ENCODE results near the gene PCBP2. TPM values are rescaled to one million over a fixed set of nuclear protein-coding genes. Genes with fewer than 3 reads are reported as not detected.

The PCBP2 gene
- total and polyA plus RNA-seq, 9 donors, result 206 to 664 (median 583) TPM

DNA sequence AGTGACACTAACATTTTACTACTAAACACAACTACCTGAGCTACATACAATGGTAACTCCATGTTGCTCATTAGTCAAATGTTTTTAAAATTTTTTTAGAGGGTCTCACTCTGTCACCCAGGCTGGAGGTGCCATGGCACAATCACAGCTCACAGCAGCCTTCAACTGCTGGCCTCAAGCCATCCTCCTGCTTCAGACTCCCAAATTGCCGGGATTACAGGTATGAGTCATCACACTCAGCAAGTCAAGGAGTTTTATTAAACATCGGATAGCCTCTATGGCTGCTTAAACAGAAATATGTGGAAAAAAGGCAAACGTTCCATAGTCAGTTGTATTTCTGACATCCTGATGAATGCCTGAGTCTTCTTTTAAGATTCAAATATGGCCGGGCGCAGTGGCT, 66.5 kb downstream of the PCBP2 start:
- H3K27me3 ChIP-seq (ENCODE audit: control insufficient read depth, insufficient read depth, low read length), result no peaks in the 10 kb centered on the region
- no peaks in the 10 kb centered on the region for H3K4me1 ChIP-seq (ENCODE audit: control insufficient read depth, insufficient read depth, low read length)
- DNase-seq, result no peak

DNA sequence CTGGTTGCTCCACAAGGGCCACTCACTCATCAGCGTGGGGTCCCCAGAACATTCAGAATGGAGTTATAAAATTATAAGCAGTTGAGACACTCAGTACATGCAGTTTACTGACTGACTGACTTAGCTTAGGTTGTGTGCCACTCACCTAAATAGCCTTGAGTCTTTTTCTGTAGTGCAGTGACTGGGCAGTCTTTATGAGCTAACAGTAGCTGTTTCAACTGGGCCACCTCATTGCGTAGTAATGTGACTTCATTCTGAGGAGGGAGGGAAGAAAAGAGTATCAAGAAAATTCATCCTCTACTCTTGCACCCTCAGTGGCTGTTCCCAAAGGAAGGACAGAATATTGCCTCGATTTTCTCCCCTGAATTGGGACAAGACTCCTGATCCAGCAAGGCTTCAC, 71.2 kb downstream of the PCBP2 start:
- Histone ChIP-seq H3K4me3 (ENCODE audit: low read length) (no peak overlapping the region), H3K36me3 (ENCODE audit: control insufficient read depth, insufficient read depth, low read length) (peaks cover 57% of the 10 kb centered on the region)

More for the DNA sequence above, 66.5 kb downstream of the PCBP2 start:
- H3K4me3 ChIP-seq (ENCODE audit: low read length), result no peak overlapping the region
- no peaks in the 10 kb centered on the region for H3K9me3 ChIP-seq (replicated peaks; ENCODE audit: control insufficient read depth, low read depth, low read length)
- H3K36me3 ChIP-seq (ENCODE audit: control insufficient read depth, insufficient read depth, low read length), result peaks cover 71% of the 10 kb centered on the region
- no peak overlapping the region for H3K27ac ChIP-seq (ENCODE audit: low read length)
- WGBS (ENCODE audit: insufficient coverage), result 89% methylated on average over 5 of the region's 5 CpGs

GRCh38 chr12:53524476-53524875, 72.6 kb downstream of the PCBP2 start:
- 94% methylated on average over 7 of the region's 13 CpGs for WGBS (ENCODE audit: insufficient coverage)
- Histone ChIP-seq H3K4me3 (ENCODE audit: low read length) (no peak overlapping the region), H3K36me3 (ENCODE audit: control insufficient read depth, insufficient read depth, low read length) (peaks cover 52% of the 10 kb centered on the region), H3K4me1 (ENCODE audit: control insufficient read depth, insufficient read depth, low read length) (no peaks in the 10 kb centered on the region), H3K9me3 (replicated peaks; ENCODE audit: control insufficient read depth, low read depth, low read length) (no peaks in the 10 kb centered on the region), H3K27me3 (ENCODE audit: control insufficient read depth, insufficient read depth, low read length) (no peaks in the 10 kb centered on the region), H3K27ac (ENCODE audit: low read length) (no peak overlapping the region)
- no peak for DNase-seq

More for the DNA sequence above, 71.2 kb downstream of the PCBP2 start:
- Histone ChIP-seq H3K27ac (ENCODE audit: low read length) (no peak overlapping the region), H3K27me3 (ENCODE audit: control insufficient read depth, insufficient read depth, low read length) (no peaks in the 10 kb centered on the region), H3K9me3 (replicated peaks; ENCODE audit: control insufficient read depth, low read depth, low read length) (no peaks in the 10 kb centered on the region), H3K4me1 (ENCODE audit: control insufficient read depth, insufficient read depth, low read length) (no peaks in the 10 kb centered on the region)
- WGBS (ENCODE audit: insufficient coverage), result no CpG with 5 or more reads among the region's 3 CpGs
- no peak for DNase-seq

DNA sequence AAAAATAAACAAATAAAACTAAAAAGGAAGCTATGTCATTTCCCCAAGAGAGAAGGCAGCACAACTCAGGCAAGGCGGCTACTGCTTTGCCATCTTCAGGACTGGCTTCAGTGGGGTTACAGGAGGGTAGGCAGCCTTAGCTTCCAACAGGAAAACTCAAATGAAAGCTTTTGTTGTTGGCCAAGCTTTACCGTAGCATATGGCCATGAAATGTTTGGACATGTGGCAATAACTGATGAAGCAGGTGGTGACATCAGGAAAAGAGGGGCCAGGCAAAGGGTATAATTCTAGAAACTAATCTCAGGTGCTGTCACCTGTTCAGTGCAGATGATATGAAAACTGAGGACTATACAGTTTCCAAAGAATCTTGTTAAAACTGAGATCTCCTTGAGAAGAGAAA, 78.2 kb downstream of the PCBP2 start:
- Histone ChIP-seq H3K4me1 (ENCODE audit: control insufficient read depth, insufficient read depth, low read length) (no peaks in the 10 kb centered on the region), H3K4me3 (ENCODE audit: low read length) (no peak overlapping the region), H3K27me3 (ENCODE audit: control insufficient read depth, insufficient read depth, low read length) (no peaks in the 10 kb centered on the region), H3K9me3 (replicated peaks; ENCODE audit: control insufficient read depth, low read depth, low read length) (no peaks in the 10 kb centered on the region), H3K27ac (ENCODE audit: low read length) (no peak overlapping the region), H3K36me3 (ENCODE audit: control insufficient read depth, insufficient read depth, low read length) (peaks cover 55% of the 10 kb centered on the region)
- no peak for DNase-seq
- 94% methylated on average over 2 of the region's 2 CpGs for WGBS (ENCODE audit: insufficient coverage)

Other genes with a start within 250 kb of the PCBP2 start
- gene ITGB7, start 244.9 kb upstream of the PCBP2 start, total RNA-seq, result 0.80 TPM
- gene ITGB7, start 244.9 kb upstream of the PCBP2 start, polyA plus RNA-seq (ENCODE audit: insufficient read depth in 1 of 8, insufficient read length in 8 of 8, low replicate concordance in 1 of 8), result 1 to 10 TPM in 3 of 8 donors, under 1 TPM in 5; 0.27 to 1.4 (median 0.74) TPM
- gene RARG, start 219.9 kb upstream of the PCBP2 start, total RNA-seq, result 17.5 TPM
- gene RARG, start 219.9 kb upstream of the PCBP2 start, polyA plus RNA-seq (ENCODE audit: insufficient read depth in 1 of 8, insufficient read length in 8 of 8, low replicate concordance in 1 of 8), result 10 to 100 TPM; 20.1 to 44.5 (median 30.1) TPM
- gene ESPL1, start 183.8 kb upstream of the PCBP2 start, total RNA-seq, result 4.0 TPM
- 1 to 10 TPM; 4.6 to 9.8 (median 6.5) TPM for gene ESPL1, start 183.8 kb upstream of the PCBP2 start, polyA plus RNA-seq (ENCODE audit: insufficient read depth in 1 of 8, insufficient read length in 8 of 8, low replicate concordance in 1 of 8)
- gene PFDN5, start 156.6 kb upstream of the PCBP2 start, total RNA-seq, result 875 TPM
- gene PFDN5, start 156.6 kb upstream of the PCBP2 start, polyA plus RNA-seq (ENCODE audit: insufficient read depth in 1 of 8, insufficient read length in 8 of 8, low replicate concordance in 1 of 8), result 100 to 1,000 TPM; 451 to 711 (median 530) TPM
- gene MYG1, start 152.4 kb upstream of the PCBP2 start, total RNA-seq, result 47.5 TPM
- gene MYG1, start 152.4 kb upstream of the PCBP2 start, polyA plus RNA-seq (ENCODE audit: insufficient read depth in 1 of 8, insufficient read length in 8 of 8, low replicate concordance in 1 of 8), result 10 to 100 TPM; 34.7 to 43.8 (median 37.0) TPM
- 48.9 TPM for gene AAAS, start 130.5 kb upstream of the PCBP2 start, total RNA-seq
- 10 to 100 TPM; 47.9 to 62.4 (median 52.3) TPM for gene AAAS, start 130.5 kb upstream of the PCBP2 start, polyA plus RNA-seq (ENCODE audit: insufficient read depth in 1 of 8, insufficient read length in 8 of 8, low replicate concordance in 1 of 8)
- 0.04 TPM for gene SP7, start 115.7 kb upstream of the PCBP2 start, total RNA-seq
- under 1 TPM in 3 of 8 donors, not detected in 5; 0.05 to 0.20 (median 0.06) TPM for gene SP7, start 115.7 kb upstream of the PCBP2 start, polyA plus RNA-seq (ENCODE audit: insufficient read depth in 1 of 8, insufficient read length in 8 of 8, low replicate concordance in 1 of 8)
- 34.8 TPM for gene SP1, start 71.9 kb upstream of the PCBP2 start, total RNA-seq
- gene SP1, start 71.9 kb upstream of the PCBP2 start, polyA plus RNA-seq (ENCODE audit: insufficient read depth in 1 of 8, insufficient read length in 8 of 8, low replicate concordance in 1 of 8), result 10 to 100 TPM; 28.7 to 48.3 (median 37.4) TPM
- gene AMHR2, start 28.2 kb upstream of the PCBP2 start, total RNA-seq, result not detected
- under 1 TPM in 5 of 8 donors, not detected in 3; 0.09 to 0.36 (median 0.20) TPM for gene AMHR2, start 28.2 kb upstream of the PCBP2 start, polyA plus RNA-seq (ENCODE audit: insufficient read depth in 1 of 8, insufficient read length in 8 of 8, low replicate concordance in 1 of 8)
- 15.8 TPM for gene PRR13, start 10.4 kb upstream of the PCBP2 start, total RNA-seq
- gene PRR13, start 10.4 kb upstream of the PCBP2 start, polyA plus RNA-seq (ENCODE audit: insufficient read depth in 1 of 8, insufficient read length in 8 of 8, low replicate concordance in 1 of 8), result 10 to 100 TPM; 41.3 to 59.1 (median 47.8) TPM
- 15.3 TPM for gene MAP3K12, start 47.4 kb downstream of the PCBP2 start, total RNA-seq
- gene MAP3K12, start 47.4 kb downstream of the PCBP2 start, polyA plus RNA-seq (ENCODE audit: insufficient read depth in 1 of 8, insufficient read length in 8 of 8, low replicate concordance in 1 of 8), result 10 to 100 TPM; 12.1 to 19.7 (median 14.6) TPM
- gene TARBP2, start 49.2 kb downstream of the PCBP2 start, total RNA-seq, result 26.2 TPM
- gene TARBP2, start 49.2 kb downstream of the PCBP2 start, polyA plus RNA-seq (ENCODE audit: insufficient read depth in 1 of 8, insufficient read length in 8 of 8, low replicate concordance in 1 of 8), result 10 to 100 TPM; 24.0 to 31.6 (median 26.7) TPM
- gene NPFF, start 55.4 kb downstream of the PCBP2 start, total RNA-seq, result 0.98 TPM
- gene NPFF, start 55.4 kb downstream of the PCBP2 start, polyA plus RNA-seq (ENCODE audit: insufficient read depth in 1 of 8, insufficient read length in 8 of 8, low replicate concordance in 1 of 8), result 1 to 10 TPM in 2 of 8 donors, under 1 TPM in 5, not detected in 1; 0.49 to 2.5 (median 0.88) TPM
- 18.8 TPM for gene ATF7, start 174.3 kb downstream of the PCBP2 start, total RNA-seq
- gene ATF7, start 174.3 kb downstream of the PCBP2 start, polyA plus RNA-seq (ENCODE audit: insufficient read depth in 1 of 8, insufficient read length in 8 of 8, low replicate concordance in 1 of 8), result 10 to 100 TPM; 40.6 to 53.5 (median 47.2) TPM
- 443 TPM for gene ATP5MC2, start 224.0 kb downstream of the PCBP2 start, total RNA-seq
- gene ATP5MC2, start 224.0 kb downstream of the PCBP2 start, polyA plus RNA-seq (ENCODE audit: insufficient read depth in 1 of 8, insufficient read length in 8 of 8, low replicate concordance in 1 of 8), result 100 to 1,000 TPM; 622 to 893 (median 774) TPM

All from muscle of leg (tissue), 11 donors.